GM06990 (cell line): ENCODE data around the gene INHA.

Experiments used
- DNase-seq: peaks from one replicate; pipeline ENCODE4 v3.0.0-alpha.2; 2011; ENCODE audit not compliant: insufficient read length; ENCODE audit errors: extremely low read depth
- H3K27me3 ChIP-seq: replicated peaks from 2 replicates; pipeline ENCODE4 v1.6.0; 2011; ENCODE audit warnings: low read length; ENCODE audit not compliant: control insufficient read depth, insufficient read depth
- H3K36me3 ChIP-seq: 2 replicates; pipeline ENCODE4 v1.5.1; 2011; ENCODE audit warnings: low read length; ENCODE audit not compliant: control insufficient read depth, insufficient read depth
- H3K4me3 ChIP-seq: replicated peaks from 2 replicates; pipeline ENCODE4 v1.5.1; 2011; ENCODE audit warnings: low read depth, mild to moderate bottlenecking, control low read depth, low read length
- TF ChIP-seq, protein P1 (sequence below): IDR thresholded peaks from 2 replicates; pipeline ENCODE4 v1.5.1; 2011; ENCODE audit warnings: low read length, control low read depth, mild to moderate bottlenecking, inconsistent platforms; ENCODE audit not compliant: insufficient read depth, poor library complexity, severe bottlenecking

The INHA gene

DNA sequence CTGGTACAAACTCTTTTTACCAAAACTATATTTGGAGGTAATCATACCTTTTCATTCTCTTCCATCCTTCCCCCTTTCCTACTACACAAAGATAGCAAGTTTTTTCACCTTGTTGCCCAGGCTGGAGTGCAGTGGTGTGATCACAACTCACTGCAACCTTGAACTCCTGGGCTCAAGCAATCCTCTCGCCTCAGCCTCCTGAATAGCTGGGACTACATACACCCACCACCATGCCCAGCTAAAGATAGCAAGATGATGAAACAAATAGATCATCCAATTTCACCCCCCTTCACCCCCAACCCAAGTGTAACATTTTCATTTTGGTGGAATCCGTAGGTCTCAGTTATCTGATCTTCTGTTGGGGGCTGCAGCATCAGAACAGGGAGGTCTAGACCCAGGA, 21.0 kb downstream of the INHA start:
- no peak for DNase-seq
- TF ChIP-seq, protein P1, sequence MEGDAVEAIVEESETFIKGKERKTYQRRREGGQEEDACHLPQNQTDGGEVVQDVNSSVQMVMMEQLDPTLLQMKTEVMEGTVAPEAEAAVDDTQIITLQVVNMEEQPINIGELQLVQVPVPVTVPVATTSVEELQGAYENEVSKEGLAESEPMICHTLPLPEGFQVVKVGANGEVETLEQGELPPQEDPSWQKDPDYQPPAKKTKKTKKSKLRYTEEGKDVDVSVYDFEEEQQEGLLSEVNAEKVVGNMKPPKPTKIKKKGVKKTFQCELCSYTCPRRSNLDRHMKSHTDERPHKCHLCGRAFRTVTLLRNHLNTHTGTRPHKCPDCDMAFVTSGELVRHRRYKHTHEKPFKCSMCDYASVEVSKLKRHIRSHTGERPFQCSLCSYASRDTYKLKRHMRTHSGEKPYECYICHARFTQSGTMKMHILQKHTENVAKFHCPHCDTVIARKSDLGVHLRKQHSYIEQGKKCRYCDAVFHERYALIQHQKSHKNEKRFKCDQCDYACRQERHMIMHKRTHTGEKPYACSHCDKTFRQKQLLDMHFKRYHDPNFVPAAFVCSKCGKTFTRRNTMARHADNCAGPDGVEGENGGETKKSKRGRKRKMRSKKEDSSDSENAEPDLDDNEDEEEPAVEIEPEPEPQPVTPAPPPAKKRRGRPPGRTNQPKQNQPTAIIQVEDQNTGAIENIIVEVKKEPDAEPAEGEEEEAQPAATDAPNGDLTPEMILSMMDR = no peak
- Histone ChIP-seq H3K27me3 (no peaks in the 10 kb centered on the region), H3K4me3 (no peak overlapping the region), H3K36me3 (no peaks in the 10 kb centered on the region)

DNA sequence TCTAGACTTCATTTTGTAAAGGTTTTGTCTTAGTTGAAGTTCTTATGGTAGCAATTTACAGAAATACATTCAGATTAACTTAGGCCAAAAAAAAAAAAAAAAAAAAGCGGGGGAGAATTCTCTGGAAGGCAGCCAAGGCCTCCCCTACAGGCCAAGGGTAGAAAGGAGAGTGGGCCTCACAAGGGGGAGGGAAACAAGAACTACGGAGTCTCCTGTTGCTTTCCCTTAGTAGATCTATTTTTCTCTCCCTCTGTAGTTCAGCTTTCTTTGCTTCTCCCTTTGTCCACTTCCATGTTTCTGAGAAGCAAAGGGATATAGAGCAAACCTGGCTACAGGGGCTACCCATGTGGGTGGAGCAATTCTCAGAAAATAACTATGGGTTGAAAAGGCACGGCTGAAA, 23.1 kb downstream of the INHA start:
- DNase-seq = no peak
- TF ChIP-seq, protein P1 = no peak
- no peaks in the 10 kb centered on the region for H3K27me3 ChIP-seq
- no peak overlapping the region for H3K4me3 ChIP-seq
- no peaks in the 10 kb centered on the region for H3K36me3 ChIP-seq

- TF ChIP-seq, protein P1 = no peak
- H3K27me3 ChIP-seq = no peaks in the 10 kb centered on the region
Measured at GRCh38 chr2:219596954-219597551, 24.9 kb downstream of the INHA start.

DNA sequence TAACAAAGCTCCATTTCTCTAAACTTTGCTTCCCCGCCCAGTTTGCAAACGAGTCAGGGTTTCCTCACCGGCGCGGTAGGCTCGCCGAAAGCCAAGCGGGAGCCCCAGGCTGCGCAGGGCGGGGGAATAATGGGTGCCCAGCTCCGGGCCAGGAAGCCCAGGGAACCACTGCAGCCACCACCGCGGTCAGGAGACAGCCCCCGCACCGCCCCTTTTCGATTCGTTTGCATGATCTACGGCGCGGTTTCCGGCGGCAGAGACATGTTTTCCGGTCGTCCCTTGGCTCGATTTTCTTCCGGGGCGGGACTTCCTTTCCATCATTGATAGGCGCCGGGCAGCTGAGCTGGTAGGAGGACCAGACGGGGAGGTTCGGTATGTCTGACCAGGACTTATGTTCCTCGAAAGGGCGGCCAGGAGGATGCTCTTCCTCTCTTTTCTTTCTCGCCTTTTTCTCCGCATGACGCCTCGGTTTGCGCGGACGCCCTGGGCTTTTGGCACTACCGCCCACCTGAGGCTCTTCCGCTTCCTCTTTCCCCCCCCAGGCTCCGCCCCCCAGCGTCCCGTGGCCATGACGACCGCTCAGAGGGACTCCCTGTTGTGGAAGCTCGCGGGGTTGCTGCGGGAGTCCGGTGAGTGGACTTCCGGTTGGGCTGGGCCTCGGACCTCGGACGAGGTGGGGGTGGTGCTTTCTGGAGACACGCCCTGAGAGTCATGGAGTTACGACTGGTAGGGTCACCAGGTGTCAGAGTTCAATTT, 25.6 kb downstream of the INHA start, which contains the start of gene STK11IP:
Gene STK11IP, plus strand, starts transcription at position 306 of the 756 bp plus-strand sequence. Its CDS starts 263 bp downstream, at position 569.
- DNase-seq = peak; percentile 97
- peaks cover 8% of the 10 kb centered on the region for H3K36me3 ChIP-seq
- TF ChIP-seq, protein P1 = no peak

More at GRCh38 chr2:219596954-219597551, 24.9 kb downstream of the INHA start:
- no peak for DNase-seq
- Histone ChIP-seq H3K4me3 (peak overlapping the region; percentile 75), H3K36me3 (peaks cover 3% of the 10 kb centered on the region)

DNA sequence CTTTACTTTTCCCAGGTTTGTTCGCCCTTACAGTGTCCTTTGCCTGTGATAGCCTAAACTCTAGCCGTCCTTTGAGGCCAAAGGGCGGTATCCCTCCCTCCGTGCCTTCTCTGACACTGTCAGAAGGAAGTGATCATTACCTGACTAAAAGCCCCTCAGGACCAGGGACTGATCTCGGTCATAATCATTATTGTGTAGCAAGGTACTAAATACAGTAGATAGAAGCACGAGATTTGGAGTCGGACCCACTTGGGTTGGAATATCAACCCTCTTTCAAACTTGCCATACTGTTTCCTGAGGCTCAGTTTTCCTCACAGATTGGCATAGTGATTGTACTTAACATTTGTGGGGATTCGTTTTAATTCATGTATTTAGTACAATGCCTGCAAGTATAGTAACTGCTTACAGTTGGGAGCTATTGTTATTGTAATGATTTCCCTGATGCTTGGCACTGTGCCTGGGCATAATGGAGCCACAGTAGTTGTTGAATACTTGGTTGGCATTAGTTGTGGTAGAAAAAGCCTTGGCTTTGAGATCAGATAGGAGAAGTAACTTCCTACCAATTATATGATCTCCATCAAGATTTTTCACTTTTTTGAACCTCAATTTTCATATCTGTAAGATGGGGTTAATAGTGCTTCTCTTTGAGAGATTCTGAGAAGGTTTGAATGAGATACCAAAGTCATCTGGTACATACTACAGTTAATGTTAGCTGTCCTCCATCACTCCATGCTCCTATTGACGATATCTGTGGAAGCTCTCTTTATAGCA, 26.4 kb downstream of the INHA start:
- peak overlapping the region; percentile 75 for H3K4me3 ChIP-seq
- DNase-seq = no peak
- no peaks in the 10 kb centered on the region for H3K27me3 ChIP-seq
- H3K36me3 ChIP-seq = peaks cover 8% of the 10 kb centered on the region
- TF ChIP-seq, protein P1 = no peak

More for the DNA sequence above, 25.6 kb downstream of the INHA start, which contains the start of gene STK11IP:
- Histone ChIP-seq H3K27me3 (no peaks in the 10 kb centered on the region), H3K4me3 (peak within 1 kb of the TSS; percentile 75)
